EH (cell line): ENCODE measurements around the gene DAZAP1.
A peak's percentile ranks its signal among the peaks of the same experiment; 100 is the strongest.

Experiments
- DNase-seq: peaks from one replicate; pipeline ENCODE4 v3.0.0-alpha.2; 2015; ENCODE audit warnings: low read depth

The DAZAP1 gene

GRCh38 chr19:1377176-1377964 is 30.0 kb upstream of the DAZAP1 start:
- no peak for DNase-seq

GRCh38 chr19:1377965-1378785 is 29.2 kb upstream of the DAZAP1 start:
- no peak for DNase-seq

- DNase-seq = no peak
Observed at GRCh38 chr19:1379126-1379905, 28.1 kb upstream of the DAZAP1 start.

GRCh38 chr19:1379961-1380489 is 27.4 kb upstream of the DAZAP1 start:
- DNase-seq = no peak

GRCh38 chr19:1382250-1382649 is 25.1 kb upstream of the DAZAP1 start:
- no peak for DNase-seq

GRCh38 chr19:1383017-1383311 is 24.4 kb upstream of the DAZAP1 start:
- DNase-seq = no peak

- peak; percentile 86 for DNase-seq
Observed at GRCh38 chr19:1383312-1384084, 23.9 kb upstream of the DAZAP1 start, which contains the start of gene NDUFS7. TSS of gene NDUFS7 (plus strand) at chr19:1383907. CDS start at chr19:1383927, 20 bp downstream.

GRCh38 chr19:1384085-1384462 is 23.3 kb upstream of the DAZAP1 start:
- DNase-seq = no peak

GRCh38 chr19:1384478-1385110 is 22.8 kb upstream of the DAZAP1 start:
- no peak for DNase-seq

GRCh38 chr19:1385816-1386215 is 21.6 kb upstream of the DAZAP1 start:
- no peak for DNase-seq

- DNase-seq = no peak
Observed at GRCh38 chr19:1386945-1387683, 20.3 kb upstream of the DAZAP1 start.

- no peak for DNase-seq
Observed at GRCh38 chr19:1387684-1388636, 19.4 kb upstream of the DAZAP1 start.

- no peak for DNase-seq
Observed at GRCh38 chr19:1388637-1389026, 18.8 kb upstream of the DAZAP1 start.

GRCh38 chr19:1389033-1389940 is 18.1 kb upstream of the DAZAP1 start:
- no peak for DNase-seq

GRCh38 chr19:1390890-1391423 is 16.4 kb upstream of the DAZAP1 start:
- no peak for DNase-seq

- DNase-seq = no peak
Observed at GRCh38 chr19:1392407-1392806, 15.0 kb upstream of the DAZAP1 start.

GRCh38 chr19:1392939-1393530 is 14.4 kb upstream of the DAZAP1 start:
- no peak for DNase-seq
